ACHN (cell line): ENCODE measurements around the gene CDC42SE2.
A peak's percentile ranks its signal among the peaks of the same experiment; 100 is the strongest.
"Not testable (repeated sequence)": the region's sequence is repeated elsewhere in the genome, so short reads cannot be mapped to it uniquely, and the experiment has no call there.

Experiments
- DNase-seq: peaks from one replicate; pipeline ENCODE4 v3.0.0-alpha.2; 2015
- in situ Hi-C: cut with HindIII; loops from 2 replicates; pipeline ENCODE4 v1.10.0; 2017; ENCODE audit warnings: low sequenced_read_pairs, low pct_ligation_motif_present, low pct_unique_long_range_greater_than_20kb

CDC42SE2 gene

DNA sequence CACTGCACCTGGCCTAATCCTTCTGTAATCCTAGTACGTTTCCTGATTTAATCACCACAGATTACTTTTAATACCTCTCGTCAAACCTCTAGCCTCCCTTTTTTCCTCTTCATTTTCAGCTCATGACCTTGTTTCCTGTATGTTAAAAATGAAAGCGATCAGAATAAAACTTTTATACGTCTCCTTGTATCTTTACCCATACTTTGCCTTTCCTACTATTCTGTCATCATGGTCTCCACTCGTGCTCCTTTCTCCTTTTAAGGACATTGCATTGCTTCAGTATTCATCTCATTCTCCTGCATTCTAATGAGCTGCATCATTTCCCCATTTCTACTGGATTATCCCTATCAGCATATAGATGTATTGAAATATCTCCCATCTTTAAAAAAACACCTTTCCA lies 8.5 kb downstream of the CDC42SE2 start:
- DNase-seq = no peak
- in situ Hi-C loops = no loop called here

- DNase-seq = no peak
These were observed 8.9 kb downstream of the CDC42SE2 start for GRCh38 chr5:131272724-131273123.

GRCh38 chr5:131274326-131275063 lies 10.6 kb downstream of the CDC42SE2 start:
- in situ Hi-C loops = no loop called here
- DNase-seq = no peak

More at GRCh38 chr5:131272724-131273123, 8.9 kb downstream of the CDC42SE2 start:
- in situ Hi-C loops = no loop called here

GRCh38 chr5:131276072-131276471 lies 12.2 kb downstream of the CDC42SE2 start:
- no peak for DNase-seq
- in situ Hi-C loops = no loop called here

DNA sequence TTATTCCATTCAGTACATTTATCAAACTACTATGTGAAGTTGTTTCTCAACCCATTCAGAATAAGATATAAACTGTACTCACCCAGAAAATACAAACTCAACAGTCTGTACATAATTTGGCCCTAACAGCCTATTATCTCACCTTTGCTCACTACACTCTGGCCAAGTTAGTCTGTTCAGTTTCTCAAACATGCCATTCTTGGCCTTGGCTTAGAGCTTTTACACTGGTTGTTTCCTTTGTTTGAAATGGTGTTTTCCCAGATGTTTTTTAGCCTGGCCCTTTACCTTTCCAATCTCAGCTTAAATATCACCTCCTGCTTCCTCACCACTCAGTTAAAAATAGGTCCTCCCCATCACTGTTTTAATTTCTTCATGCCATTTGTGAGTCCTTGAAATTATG lies 13.6 kb downstream of the CDC42SE2 start:
- DNase-seq = no peak
- in situ Hi-C loops = no loop called here

- in situ Hi-C loops = no loop called here
- no peak for DNase-seq
These were observed 14.3 kb downstream of the CDC42SE2 start for GRCh38 chr5:131277875-131278740.

- in situ Hi-C loops, DNase-seq: not testable (repeated sequence)
These were observed 14.9 kb downstream of the CDC42SE2 start for GRCh38 chr5:131278741-131279124.

- in situ Hi-C loops = no loop called here
- DNase-seq = no peak
These were observed 15.4 kb downstream of the CDC42SE2 start for GRCh38 chr5:131279204-131279603.

- in situ Hi-C loops = no loop called here
These were observed 16.6 kb downstream of the CDC42SE2 start for GRCh38 chr5:131280417-131280816.

DNA sequence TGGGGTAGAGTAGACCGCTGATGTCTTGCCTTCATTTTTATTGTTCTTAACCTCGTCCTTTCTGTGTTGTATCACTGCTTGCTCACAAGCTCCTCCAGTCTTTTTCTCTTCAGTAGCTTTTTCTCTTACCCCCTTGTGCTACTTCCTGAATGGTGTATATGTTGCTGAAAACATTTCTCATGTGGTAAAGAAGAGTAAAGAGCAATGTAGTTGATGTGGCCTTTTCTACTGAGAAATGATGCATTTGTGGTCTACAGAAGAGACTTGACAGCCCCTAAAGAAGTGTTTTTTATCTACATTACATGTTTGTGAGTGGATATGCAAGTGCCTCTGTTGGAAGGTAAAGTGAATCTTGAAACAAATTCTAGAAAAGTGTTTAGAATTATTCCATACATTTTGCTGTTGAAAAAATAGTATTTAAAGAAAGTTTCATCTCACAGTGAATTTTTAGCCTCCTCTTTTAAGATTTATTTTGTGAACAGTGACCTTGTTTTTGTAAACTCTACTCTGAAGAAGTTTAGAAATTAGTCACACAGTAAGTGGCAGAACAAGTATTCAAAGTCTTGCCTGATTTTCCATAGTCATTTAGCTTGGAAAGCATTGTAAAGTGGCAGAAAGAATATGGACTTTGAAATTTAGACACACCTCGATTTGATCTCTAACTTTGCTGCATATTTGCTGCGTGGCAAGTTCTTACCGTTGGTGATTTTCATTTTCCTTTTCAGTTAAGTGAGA lies 17.4 kb downstream of the CDC42SE2 start:
- peak; percentile 23 for DNase-seq
- in situ Hi-C loops = no loop called here

More at GRCh38 chr5:131280417-131280816, 16.6 kb downstream of the CDC42SE2 start:
- DNase-seq = no peak

GRCh38 chr5:131281868-131282234 lies 18.0 kb downstream of the CDC42SE2 start:
- in situ Hi-C loops = no loop called here
- DNase-seq = peak; percentile 15

DNA sequence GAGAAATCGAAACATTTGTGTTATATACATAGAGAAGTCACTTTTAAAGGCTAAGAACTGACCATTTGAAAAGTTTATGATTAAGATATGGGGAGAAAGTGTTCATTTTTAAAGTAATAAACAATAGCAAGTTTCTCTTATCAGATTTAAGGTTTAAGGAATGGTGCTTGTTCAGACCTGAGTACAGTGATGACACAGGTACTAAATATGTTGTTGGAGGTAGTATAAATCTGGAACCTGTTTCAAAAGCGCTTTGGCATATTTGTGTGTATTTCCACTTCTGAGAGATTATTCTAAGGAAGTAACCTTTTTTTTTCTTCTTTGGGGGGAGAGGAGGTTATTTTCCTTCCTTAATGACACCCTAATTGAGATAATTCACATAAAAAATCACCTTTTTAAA lies 18.4 kb downstream of the CDC42SE2 start:
- in situ Hi-C loops = no loop called here
- DNase-seq = peak; percentile 16

- in situ Hi-C loops = no loop called here
- no peak for DNase-seq
These were observed 22.0 kb downstream of the CDC42SE2 start for GRCh38 chr5:131285703-131286399.

- in situ Hi-C loops = no loop called here
- DNase-seq = no peak
These were observed 22.5 kb downstream of the CDC42SE2 start for GRCh38 chr5:131286400-131286715.

- in situ Hi-C loops = no loop called here
- no peak for DNase-seq
These were observed 24.5 kb downstream of the CDC42SE2 start for GRCh38 chr5:131288328-131288727.

DNA sequence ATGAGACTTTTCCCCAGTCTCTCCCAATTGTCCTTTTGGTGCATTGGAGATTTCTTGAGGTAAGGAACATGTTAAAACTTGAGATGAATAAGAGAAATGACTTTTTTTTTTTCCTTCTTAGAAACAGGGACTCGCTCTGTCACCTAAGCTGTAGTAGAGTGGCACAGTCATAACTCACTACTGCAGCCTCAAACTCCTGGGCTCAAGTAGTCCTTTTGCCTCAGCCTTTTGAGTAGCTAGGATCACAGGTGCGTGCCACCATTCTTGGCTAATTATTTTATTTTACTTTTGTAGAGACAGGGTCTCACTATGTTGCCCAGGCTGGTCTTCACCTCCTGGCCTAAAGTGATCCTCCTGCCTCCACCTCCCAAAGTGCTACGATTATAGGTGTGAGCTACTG lies 25.9 kb downstream of the CDC42SE2 start:
- DNase-seq = no peak
- in situ Hi-C loops = no loop called here

GRCh38 chr5:131296213-131296672 lies 32.4 kb downstream of the CDC42SE2 start:
- in situ Hi-C loops = no loop called here
- DNase-seq = no peak

- DNase-seq = no peak
- in situ Hi-C loops = no loop called here
These were observed 34.0 kb downstream of the CDC42SE2 start for GRCh38 chr5:131297886-131298285.

DNA sequence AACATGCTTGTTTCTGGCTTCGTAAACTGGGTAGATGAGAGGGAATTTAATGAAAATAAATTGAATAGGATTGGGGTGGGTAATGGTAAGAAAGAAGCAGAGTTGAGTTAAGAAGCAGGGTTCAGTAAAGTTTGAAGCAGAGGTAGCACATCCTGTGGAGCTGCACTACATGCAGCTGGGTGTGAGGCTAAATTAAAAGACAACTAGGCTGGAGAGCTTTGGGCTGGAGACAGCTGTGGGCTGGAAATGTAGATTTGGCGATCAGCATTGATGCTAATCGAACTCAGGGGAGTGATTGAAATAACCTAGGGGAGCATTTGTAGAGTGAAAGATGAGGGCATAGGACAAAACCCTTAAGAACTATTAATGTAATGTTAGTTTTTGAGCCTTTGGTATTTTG lies 35.6 kb downstream of the CDC42SE2 start:
- in situ Hi-C loops = no loop called here
- DNase-seq = no peak
